Mesendoderm (in vitro differentiated cells): ENCODE results near the gene SPHK1.
A peak's percentile ranks its signal among the peaks of the same experiment; 100 is the strongest.

Experiments
- DNase-seq: peaks from one replicate; pipeline ENCODE4 v3.0.0; 2013
- H2AK5ac ChIP-seq: 2 replicates; pipeline ENCODE4 v1.6.1; 2013; ENCODE audit warnings: low read length, inconsistent platforms
- H2BK120ac ChIP-seq: 2 replicates; pipeline ENCODE4 v1.6.1; 2013; ENCODE audit warnings: low read depth, mild to moderate bottlenecking, low read length, moderate library complexity, mixed read lengths
- H2BK15ac ChIP-seq: replicated peaks from 2 replicates; pipeline ENCODE4 v1.6.1; 2013; ENCODE audit warnings: low read depth, mild to moderate bottlenecking, moderate library complexity
- H2BK5ac ChIP-seq: 2 replicates; pipeline ENCODE4 v1.6.1; 2013; ENCODE audit warnings: low read length, inconsistent platforms
- H3K18ac ChIP-seq: 2 replicates; pipeline ENCODE4 v1.6.1; 2013; ENCODE audit warnings: mild to moderate bottlenecking, low read length, mixed read lengths
- H3K23ac ChIP-seq: one replicate; pipeline ENCODE4 v1.6.1; 2013; ENCODE audit warnings: low read length
- H3K27ac ChIP-seq: 2 replicates; pipeline ENCODE4 v1.5.1; 2013; ENCODE audit warnings: low read depth, mild to moderate bottlenecking, inconsistent platforms, low read length, moderate library complexity
- H3K27me3 ChIP-seq: 2 replicates; pipeline ENCODE4 v1.6.1; 2013; ENCODE audit warnings: low read length, control low read depth, mild to moderate bottlenecking, inconsistent platforms; ENCODE audit not compliant: insufficient read depth, poor library complexity
- H3K36me3 ChIP-seq: 2 replicates; pipeline ENCODE4 v1.6.1; 2013; ENCODE audit warnings: low read length, inconsistent platforms; ENCODE audit not compliant: control insufficient read depth, insufficient read depth
- H3K4ac ChIP-seq: one replicate; pipeline ENCODE4 v1.6.1; 2013; ENCODE audit warnings: low read depth, mild to moderate bottlenecking, low read length, moderate library complexity
- H3K4me1 ChIP-seq: 2 replicates; pipeline ENCODE4 v1.6.1; 2013; ENCODE audit warnings: low read depth, low read length, inconsistent platforms; ENCODE audit not compliant: control insufficient read depth
- H3K4me2 ChIP-seq: 2 replicates; pipeline ENCODE4 v1.6.1; 2013; ENCODE audit warnings: low read length
- H3K4me3 ChIP-seq: 2 replicates; pipeline ENCODE4 v1.5.1; 2013; ENCODE audit warnings: mild to moderate bottlenecking, low read length
- H3K56ac ChIP-seq: one replicate; pipeline ENCODE4 v1.6.1; 2013; ENCODE audit warnings: low read length
- H3K79me1 ChIP-seq: 2 replicates; pipeline ENCODE4 v1.6.1; 2013; ENCODE audit warnings: low read length, inconsistent platforms
- H3K79me2 ChIP-seq: 2 replicates; pipeline ENCODE4 v1.6.1; 2013; ENCODE audit warnings: mild to moderate bottlenecking, low read length; ENCODE audit not compliant: control insufficient read depth, insufficient read depth
- H3K9ac ChIP-seq: 2 replicates; pipeline ENCODE4 v1.6.1; 2013; ENCODE audit warnings: low read length, inconsistent platforms
- H4K5ac ChIP-seq: one replicate; pipeline ENCODE4 v1.6.1; 2013; ENCODE audit warnings: low read length
- H4K8ac ChIP-seq: one replicate; pipeline ENCODE4 v1.6.1; 2013; ENCODE audit warnings: low read depth, mild to moderate bottlenecking, control low read depth, low read length, moderate library complexity
- WGBS: extraction: QIAGEN DNeasy Blood & Tissue Kit; methylation state at CpG from one replicate; pipeline ENCODE4 v1.1.7; 2013; ENCODE audit warnings: low lambda C conversion rate, missing lambda C conversion rate; ENCODE audit not compliant: insufficient coverage; ENCODE audit errors: extremely low coverage; 5-methylcytosine and 5-hydroxymethylcytosine counted together

SPHK1 gene

DNA sequence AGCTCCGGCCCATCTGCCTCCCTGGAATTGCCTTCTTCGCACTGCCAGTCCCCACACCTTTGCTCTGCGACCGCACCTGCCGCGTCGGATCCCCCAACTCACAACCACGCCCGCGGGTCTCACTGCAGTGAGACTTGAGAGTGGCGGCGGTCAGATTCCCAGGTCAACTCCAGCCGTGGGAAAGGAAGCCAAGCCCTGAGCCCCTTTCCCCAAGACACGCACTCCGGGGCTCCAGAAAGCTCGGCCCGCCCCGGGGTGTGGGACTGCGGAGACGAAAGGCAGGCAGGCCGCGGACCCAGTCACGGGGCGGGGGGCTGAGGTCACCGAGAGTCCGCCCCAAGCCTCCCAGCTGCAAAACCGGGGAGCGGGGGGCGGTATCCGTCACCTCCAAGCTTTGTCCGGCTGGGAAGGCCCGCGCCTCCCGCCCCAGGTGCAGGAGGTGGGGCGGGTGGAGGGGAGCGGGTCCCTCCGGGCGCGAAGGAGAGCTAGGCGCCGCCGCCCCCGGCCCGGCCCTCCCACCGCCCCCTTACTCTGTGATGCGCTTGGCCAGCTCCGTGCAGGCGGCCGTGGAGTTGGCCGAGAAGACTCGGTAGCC lies 31.3 kb upstream of the SPHK1 start:
- no peak overlapping the region for H2BK15ac ChIP-seq
- no peaks in the 10 kb centered on the region for H3K4me1 ChIP-seq
- peak overlapping the region; percentile 81 for H3K4me2 ChIP-seq
- no CpG with 5 or more reads among the region's 51 CpGs for WGBS
- H3K4me3 ChIP-seq, result peak overlapping the region; percentile 51
- peaks cover 4% of the 10 kb centered on the region for H3K79me1 ChIP-seq
- H3K79me2 ChIP-seq, result peaks cover 2% of the 10 kb centered on the region
- no peak overlapping the region for H2AK5ac ChIP-seq
- H3K4ac ChIP-seq, result peak overlapping the region; percentile 27
- H3K27ac ChIP-seq, result no peak overlapping the region
- peak; percentile 11 for DNase-seq
- no peaks in the 10 kb centered on the region for H3K36me3 ChIP-seq
- H2BK120ac ChIP-seq, result no peak overlapping the region
- no peak overlapping the region for H4K8ac ChIP-seq
- H3K56ac ChIP-seq, result peak overlapping the region; percentile 87
- peak overlapping the region; percentile 62 for H3K18ac ChIP-seq
- H3K27me3 ChIP-seq, result no peaks in the 10 kb centered on the region
- H3K23ac ChIP-seq, result peak overlapping the region; percentile 80
- H3K9ac ChIP-seq, result peak overlapping the region; percentile 84
- H2BK5ac ChIP-seq, result no peak overlapping the region
- no peak overlapping the region for H4K5ac ChIP-seq

DNA sequence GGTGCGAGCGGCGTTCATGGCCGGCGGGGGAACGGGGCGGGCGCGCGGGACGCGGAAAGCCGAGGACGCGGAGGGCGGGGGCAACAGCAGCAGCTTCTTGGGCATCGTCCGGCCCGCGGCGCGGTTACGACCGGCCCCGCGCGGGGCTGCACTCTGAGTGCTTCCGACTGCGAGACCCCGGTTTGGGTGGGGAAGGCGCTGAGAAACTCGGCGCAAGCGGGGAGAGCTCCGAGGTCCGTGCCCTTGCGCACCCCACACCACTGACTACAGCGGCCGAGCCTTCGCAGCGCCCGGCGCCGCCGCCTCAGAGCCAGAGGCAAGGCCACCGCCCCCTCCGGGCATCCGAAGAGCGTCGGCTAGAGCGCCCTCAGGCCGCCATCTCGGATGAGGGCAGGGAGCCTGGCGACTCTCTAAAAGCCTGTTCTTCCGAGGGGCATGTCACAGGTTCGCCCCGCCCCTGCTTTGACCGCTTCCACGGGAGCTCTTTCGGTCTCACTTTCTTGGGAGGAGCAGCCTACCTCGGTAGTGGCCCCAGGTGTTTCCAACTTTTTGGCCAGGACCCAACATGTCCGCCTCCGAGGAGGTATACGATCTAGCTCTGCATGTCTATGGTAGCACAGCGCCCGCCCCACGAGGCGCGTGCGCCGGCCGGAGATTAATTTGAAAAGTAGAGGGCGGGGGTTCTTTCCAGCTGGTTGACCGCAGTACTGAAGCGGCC lies 30.7 kb upstream of the SPHK1 start, which contains the start of gene PRPSAP1:
PRPSAP1 (minus strand) TSS at position 318 of the 718 bp plus-strand sequence; CDS start at position 105, 213 bp downstream.
- H3K4ac ChIP-seq, result peak within 1 kb of the TSS; percentile 74
- H3K4me1 ChIP-seq, result no peaks in the 10 kb centered on the region
- peak within 1 kb of the TSS; percentile 94 for H2BK5ac ChIP-seq
- WGBS, result no CpG with 5 or more reads among the region's 75 CpGs
- no peaks in the 10 kb centered on the region for H3K27me3 ChIP-seq
- peak within 1 kb of the TSS; percentile 97 for H3K56ac ChIP-seq
- H2AK5ac ChIP-seq, result no peak within 1 kb of the TSS
- peak within 1 kb of the TSS; percentile 84 for H3K9ac ChIP-seq
- peak within 1 kb of the TSS; percentile 57 for H3K4me3 ChIP-seq
- peak within 1 kb of the TSS; percentile 91 for H3K27ac ChIP-seq
- H3K79me1 ChIP-seq, result peaks cover 4% of the 10 kb centered on the region
- H4K5ac ChIP-seq, result no peak within 1 kb of the TSS
- peak within 1 kb of the TSS; percentile 80 for H3K23ac ChIP-seq
- no peak within 1 kb of the TSS for H2BK120ac ChIP-seq
- peaks cover 2% of the 10 kb centered on the region for H3K79me2 ChIP-seq
- H3K18ac ChIP-seq, result peak within 1 kb of the TSS; percentile 62
- peak within 1 kb of the TSS; percentile 83 for H3K4me2 ChIP-seq
- H3K36me3 ChIP-seq, result no peaks in the 10 kb centered on the region
- peak; percentile 96 for DNase-seq
- no peak within 1 kb of the TSS for H4K8ac ChIP-seq
- H2BK15ac ChIP-seq, result no peak within 1 kb of the TSS

GRCh38 chr17:76354317-76354729 lies 30.1 kb upstream of the SPHK1 start:
- H3K18ac ChIP-seq, result peak overlapping the region; percentile 5
- no peak overlapping the region for H2BK120ac ChIP-seq
- H3K4me1 ChIP-seq, result no peaks in the 10 kb centered on the region
- no peak overlapping the region for H3K27ac ChIP-seq
- no peak overlapping the region for H3K23ac ChIP-seq
- no peak overlapping the region for H4K5ac ChIP-seq
- peaks cover 4% of the 10 kb centered on the region for H3K79me1 ChIP-seq
- H3K27me3 ChIP-seq, result no peaks in the 10 kb centered on the region
- H2AK5ac ChIP-seq, result no peak overlapping the region
- peak overlapping the region; percentile 97 for H3K56ac ChIP-seq
- no peak overlapping the region for H2BK15ac ChIP-seq
- no peak overlapping the region for H3K4ac ChIP-seq
- DNase-seq, result no peak
- WGBS, result no CpG with 5 or more reads among the region's 18 CpGs
- H3K4me3 ChIP-seq, result peak overlapping the region; percentile 57
- H3K4me2 ChIP-seq, result peak overlapping the region; percentile 83
- H3K79me2 ChIP-seq, result peaks cover 2% of the 10 kb centered on the region
- H3K9ac ChIP-seq, result peak overlapping the region; percentile 74
- no peaks in the 10 kb centered on the region for H3K36me3 ChIP-seq
- H2BK5ac ChIP-seq, result no peak overlapping the region
- no peak overlapping the region for H4K8ac ChIP-seq

DNA sequence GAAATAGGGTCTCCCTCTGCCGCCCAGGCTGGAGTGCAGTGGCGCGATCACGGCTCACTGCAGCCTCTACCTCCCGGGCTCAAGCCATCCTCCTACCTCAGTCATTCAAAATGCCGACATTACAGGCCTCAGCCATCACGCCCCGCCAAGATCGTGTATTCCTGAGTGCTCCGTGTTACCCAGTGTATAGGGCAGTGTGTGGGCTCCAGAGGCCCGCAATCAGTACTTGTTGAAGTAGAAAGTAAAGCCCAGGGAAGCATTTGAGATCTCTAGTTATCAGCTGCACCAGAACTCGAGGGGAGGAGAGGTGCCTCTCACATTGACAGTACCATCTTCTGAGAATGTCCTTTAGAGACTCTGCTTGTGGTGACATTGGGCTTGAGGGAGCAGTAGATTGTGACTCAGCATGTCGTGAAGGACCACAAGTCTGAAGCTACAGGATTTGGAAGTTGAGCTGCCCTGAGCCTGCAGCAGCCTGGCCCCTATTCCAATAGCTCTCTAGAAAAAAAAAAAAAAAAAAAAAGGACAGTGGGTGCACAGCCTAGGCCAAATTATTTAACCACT lies 29.6 kb upstream of the SPHK1 start:
- DNase-seq, result peak; percentile 48
- H3K4me1 ChIP-seq, result no peaks in the 10 kb centered on the region
- H3K23ac ChIP-seq, result no peak overlapping the region
- no peak overlapping the region for H3K4me2 ChIP-seq
- H3K79me2 ChIP-seq, result peaks cover 2% of the 10 kb centered on the region
- no peak overlapping the region for H3K18ac ChIP-seq
- no peak overlapping the region for H2AK5ac ChIP-seq
- no peak overlapping the region for H2BK5ac ChIP-seq
- no peak overlapping the region for H2BK120ac ChIP-seq
- no peak overlapping the region for H4K5ac ChIP-seq
- H4K8ac ChIP-seq, result no peak overlapping the region
- H3K27me3 ChIP-seq, result no peaks in the 10 kb centered on the region
- H3K9ac ChIP-seq, result peak overlapping the region; percentile 1
- no peaks in the 10 kb centered on the region for H3K36me3 ChIP-seq
- peak overlapping the region; percentile 56 for H3K56ac ChIP-seq
- no peak overlapping the region for H3K4ac ChIP-seq
- H3K27ac ChIP-seq, result no peak overlapping the region
- H3K4me3 ChIP-seq, result no peak overlapping the region
- H3K79me1 ChIP-seq, result peaks cover 4% of the 10 kb centered on the region
- no peak overlapping the region for H2BK15ac ChIP-seq
- WGBS, result no CpG with 5 or more reads among the region's 13 CpGs

DNA sequence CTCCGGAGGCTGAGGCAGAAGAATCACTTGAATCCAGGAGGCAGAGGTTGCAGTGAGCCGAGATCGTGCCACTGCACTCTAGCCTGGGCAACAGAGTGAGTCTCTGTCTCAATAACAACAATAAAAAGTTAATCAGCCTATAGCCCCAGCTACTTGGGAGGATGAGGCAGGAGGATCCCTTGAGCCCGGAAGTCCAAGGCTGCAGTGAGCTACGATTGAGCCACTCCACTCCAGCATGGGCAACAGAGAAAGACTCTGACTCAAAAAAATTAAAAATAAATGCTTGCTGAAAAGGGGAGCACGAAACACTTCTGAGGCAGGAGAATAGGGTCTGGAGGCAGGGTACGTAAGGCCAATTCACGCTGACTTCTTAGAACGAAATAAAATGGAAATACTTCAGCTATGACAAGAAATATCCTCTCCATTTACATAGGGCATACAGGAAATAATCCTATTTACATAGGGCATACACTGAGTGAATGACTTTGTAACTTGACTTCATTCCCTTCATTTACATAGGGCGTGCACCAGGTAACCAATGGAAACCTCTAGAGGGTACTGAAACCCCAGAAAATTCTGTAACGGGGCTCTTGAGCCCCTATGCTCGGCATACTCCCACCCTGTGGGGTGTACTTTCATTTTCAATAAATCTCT lies 27.5 kb upstream of the SPHK1 start:
- Histone ChIP-seq H3K18ac (no peak overlapping the region), H2BK120ac (no peak overlapping the region), H3K27ac (no peak overlapping the region), H3K4me3 (no peak overlapping the region), H3K56ac (no peak overlapping the region), H4K5ac (no peak overlapping the region), H3K23ac (no peak overlapping the region), H2BK15ac (no peak overlapping the region), H3K36me3 (no peaks in the 10 kb centered on the region), H2BK5ac (no peak overlapping the region), H3K4ac (no peak overlapping the region), H3K79me1 (peaks cover 4% of the 10 kb centered on the region), H4K8ac (no peak overlapping the region), H3K4me1 (no peaks in the 10 kb centered on the region), H3K9ac (no peak overlapping the region), H3K4me2 (no peak overlapping the region), H2AK5ac (no peak overlapping the region), H3K27me3 (no peaks in the 10 kb centered on the region), H3K79me2 (peaks cover 2% of the 10 kb centered on the region)
- DNase-seq, result no peak
- WGBS, result no CpG with 5 or more reads among the region's 12 CpGs
